ENCODE measurements around the gene ZSCAN18.

ZSCAN18 gene

DNA sequence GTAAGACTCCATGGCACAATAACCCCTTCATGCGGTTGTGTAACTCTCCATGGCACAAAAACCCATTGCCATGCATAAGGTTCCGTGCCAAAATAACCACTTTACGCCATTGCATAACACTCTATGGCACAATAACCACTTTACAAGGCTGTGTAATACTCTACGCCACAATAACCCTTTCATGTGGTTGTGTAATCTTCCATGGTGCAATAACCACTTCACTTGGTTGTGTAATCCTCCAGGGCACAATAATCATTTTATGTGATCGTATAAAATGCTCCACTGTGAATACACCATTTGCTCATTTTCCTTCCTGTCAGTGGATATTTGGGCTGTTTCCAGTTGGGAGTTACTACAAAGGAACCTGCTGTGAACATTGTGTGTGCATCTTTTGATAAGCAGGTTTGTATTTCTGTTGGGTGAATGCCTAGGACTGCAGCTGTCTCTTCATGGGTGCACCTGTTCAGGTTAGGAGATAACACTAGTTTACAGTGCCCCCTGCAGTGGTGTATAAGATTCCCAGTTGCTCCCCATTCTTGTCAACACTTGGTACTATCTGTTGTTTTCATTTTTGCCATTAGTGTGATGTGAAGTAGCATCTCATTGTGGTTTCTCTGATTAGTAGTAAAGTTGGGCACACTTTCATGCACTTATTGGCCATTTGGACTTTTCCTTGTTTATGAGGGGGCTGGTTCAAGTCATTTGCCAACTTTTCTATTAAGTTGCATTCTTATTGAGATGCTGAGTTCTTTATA, 21.1 kb upstream of the ZSCAN18 start:
- TF ChIP-seq, protein P1, sequence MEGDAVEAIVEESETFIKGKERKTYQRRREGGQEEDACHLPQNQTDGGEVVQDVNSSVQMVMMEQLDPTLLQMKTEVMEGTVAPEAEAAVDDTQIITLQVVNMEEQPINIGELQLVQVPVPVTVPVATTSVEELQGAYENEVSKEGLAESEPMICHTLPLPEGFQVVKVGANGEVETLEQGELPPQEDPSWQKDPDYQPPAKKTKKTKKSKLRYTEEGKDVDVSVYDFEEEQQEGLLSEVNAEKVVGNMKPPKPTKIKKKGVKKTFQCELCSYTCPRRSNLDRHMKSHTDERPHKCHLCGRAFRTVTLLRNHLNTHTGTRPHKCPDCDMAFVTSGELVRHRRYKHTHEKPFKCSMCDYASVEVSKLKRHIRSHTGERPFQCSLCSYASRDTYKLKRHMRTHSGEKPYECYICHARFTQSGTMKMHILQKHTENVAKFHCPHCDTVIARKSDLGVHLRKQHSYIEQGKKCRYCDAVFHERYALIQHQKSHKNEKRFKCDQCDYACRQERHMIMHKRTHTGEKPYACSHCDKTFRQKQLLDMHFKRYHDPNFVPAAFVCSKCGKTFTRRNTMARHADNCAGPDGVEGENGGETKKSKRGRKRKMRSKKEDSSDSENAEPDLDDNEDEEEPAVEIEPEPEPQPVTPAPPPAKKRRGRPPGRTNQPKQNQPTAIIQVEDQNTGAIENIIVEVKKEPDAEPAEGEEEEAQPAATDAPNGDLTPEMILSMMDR (IDR thresholded peaks at IDR 0.05; ENCODE audit: low read depth, low read length, missing control alignments): no peak
- no peak overlapping the region for H3K4me3 ChIP-seq (ENCODE audit: low read depth, low read length)
- no peak for DNase-seq (ENCODE audit: low read depth)
- in situ Hi-C loops (cut with HindIII; ENCODE audit: low sequenced_read_pairs): no loop called here

DNA sequence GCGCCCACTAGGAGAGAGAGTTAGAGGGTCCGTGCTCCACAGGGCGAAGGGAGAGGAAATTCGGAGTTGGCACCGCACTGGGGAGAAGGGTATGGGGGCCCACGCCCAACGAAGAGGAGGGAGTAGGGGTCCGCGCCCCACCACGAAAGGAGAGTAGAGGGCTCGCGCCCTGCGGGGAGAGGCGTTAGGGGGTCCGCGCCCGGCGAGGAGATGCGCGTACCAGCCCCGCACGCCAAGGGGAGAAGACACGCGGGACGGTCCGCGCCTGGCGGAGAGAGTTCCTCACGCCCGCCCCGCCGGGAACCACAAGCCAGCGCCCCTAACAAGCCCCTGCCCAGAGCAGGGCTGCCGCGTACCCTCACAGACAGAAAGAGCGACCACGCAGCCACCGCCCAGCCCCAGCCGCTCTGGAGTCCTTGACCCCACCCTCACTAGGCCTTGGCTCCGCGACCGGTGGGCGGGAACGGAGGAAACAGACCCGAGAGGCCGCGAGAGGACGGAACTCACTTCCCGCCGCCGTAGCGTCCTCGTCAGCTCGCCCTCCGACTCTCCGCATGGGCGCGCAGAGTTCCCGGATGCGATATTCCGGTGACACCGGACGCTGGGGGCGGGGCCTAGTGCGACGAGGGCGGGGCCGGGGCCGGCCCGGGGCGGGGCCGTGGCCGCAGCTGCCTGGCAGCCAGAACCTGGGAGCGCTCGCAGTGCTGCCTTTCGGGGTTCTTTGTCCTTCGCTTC, 20.0 kb upstream of the ZSCAN18 start:
- in situ Hi-C loops (cut with HindIII; ENCODE audit: low sequenced_read_pairs): no loop called here

DNA sequence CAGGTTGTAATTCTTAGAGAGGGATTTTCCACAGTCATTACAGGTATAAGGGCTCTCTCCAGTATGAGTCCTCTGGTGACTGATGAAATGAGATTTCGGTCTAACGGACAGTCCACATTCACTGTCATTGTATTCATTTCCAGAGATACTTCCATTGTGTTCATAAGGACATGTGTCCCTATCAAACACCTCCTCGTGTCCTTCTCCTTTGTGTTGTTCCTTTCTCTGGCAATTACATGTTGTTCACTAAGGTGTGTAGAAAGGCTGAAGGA, 10.5 kb upstream of the ZSCAN18 start:
- no peak overlapping the region for H3K4me3 ChIP-seq (ENCODE audit: low read depth, low read length)
- TF ChIP-seq, protein P1 (IDR thresholded peaks at IDR 0.05; ENCODE audit: low read depth, low read length, missing control alignments): no peak
- no peak for DNase-seq (ENCODE audit: low read depth)
- in situ Hi-C loops (cut with HindIII; ENCODE audit: low sequenced_read_pairs): no loop called here

More for the DNA sequence above, 20.0 kb upstream of the ZSCAN18 start:
- DNase-seq (ENCODE audit: low read depth): no peak
- TF ChIP-seq, protein P1 (IDR thresholded peaks at IDR 0.05; ENCODE audit: low read depth, low read length, missing control alignments): no peak
- no peak overlapping the region for H3K4me3 ChIP-seq (ENCODE audit: low read depth, low read length)

DNA sequence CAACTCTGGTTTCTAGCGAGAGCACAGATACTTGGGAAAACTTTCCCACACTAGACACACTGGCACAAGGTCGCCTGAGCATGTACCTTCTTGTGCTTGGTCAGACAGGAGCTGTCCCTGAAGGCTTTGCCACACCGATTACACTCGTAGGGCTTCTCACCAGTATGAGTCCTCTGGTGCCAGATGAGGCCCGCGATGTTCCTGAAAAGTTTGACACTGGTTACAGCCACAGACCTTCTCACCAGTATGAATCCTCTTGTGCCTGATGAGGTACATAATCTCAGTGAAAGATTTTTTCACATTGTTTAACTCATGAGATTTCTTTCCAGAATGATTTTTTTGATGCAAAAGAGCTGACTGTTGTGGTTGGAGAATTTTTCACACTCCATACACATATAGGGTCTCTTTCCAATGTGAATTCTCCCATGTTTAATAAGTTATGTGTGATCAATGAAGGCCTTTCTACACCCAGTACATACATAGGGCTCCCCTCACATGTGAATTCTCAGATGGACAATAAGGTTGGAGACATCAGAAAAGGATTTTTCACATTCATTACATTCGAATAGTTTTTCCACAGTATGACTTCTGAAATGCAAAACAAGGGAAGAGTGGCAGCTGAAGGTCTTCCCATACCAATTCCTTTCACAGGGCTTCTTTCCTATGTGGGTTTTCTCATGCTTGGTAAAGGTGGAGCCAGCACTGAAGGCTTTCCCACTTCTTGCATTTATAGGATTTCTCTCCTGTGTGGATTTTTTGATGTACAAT, 9.9 kb upstream of the ZSCAN18 start:
- H3K4me3 ChIP-seq (ENCODE audit: low read depth, low read length): no peak overlapping the region
- in situ Hi-C loops (cut with HindIII; ENCODE audit: low sequenced_read_pairs): no loop called here
- TF ChIP-seq, protein P1 (IDR thresholded peaks at IDR 0.05; ENCODE audit: low read depth, low read length, missing control alignments): no peak
- DNase-seq (ENCODE audit: low read depth): no peak

DNA sequence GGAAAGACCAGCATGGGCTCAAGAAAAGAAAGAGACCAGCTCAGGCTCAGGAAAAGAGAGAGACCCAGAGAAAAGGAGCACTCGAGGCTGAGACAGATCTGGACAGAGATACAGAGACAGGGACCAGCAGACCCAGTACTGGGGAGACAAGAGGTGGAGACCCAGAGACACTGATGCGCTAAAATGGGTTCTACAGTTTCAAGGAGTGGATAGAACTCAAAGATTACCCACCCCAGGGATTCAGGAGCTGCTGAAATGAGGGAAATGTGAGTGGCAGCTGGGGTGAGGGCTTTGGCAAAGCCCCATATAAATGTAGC, 609 bp upstream of the ZSCAN18 start:
- in situ Hi-C loops (cut with HindIII; ENCODE audit: low sequenced_read_pairs): no loop called here
- TF ChIP-seq, protein P1 (IDR thresholded peaks at IDR 0.05; ENCODE audit: low read depth, low read length, missing control alignments): no peak
- DNase-seq (ENCODE audit: low read depth): no peak
- H3K4me3 ChIP-seq (ENCODE audit: low read depth, low read length): peak overlapping the region; percentile 96

DNA sequence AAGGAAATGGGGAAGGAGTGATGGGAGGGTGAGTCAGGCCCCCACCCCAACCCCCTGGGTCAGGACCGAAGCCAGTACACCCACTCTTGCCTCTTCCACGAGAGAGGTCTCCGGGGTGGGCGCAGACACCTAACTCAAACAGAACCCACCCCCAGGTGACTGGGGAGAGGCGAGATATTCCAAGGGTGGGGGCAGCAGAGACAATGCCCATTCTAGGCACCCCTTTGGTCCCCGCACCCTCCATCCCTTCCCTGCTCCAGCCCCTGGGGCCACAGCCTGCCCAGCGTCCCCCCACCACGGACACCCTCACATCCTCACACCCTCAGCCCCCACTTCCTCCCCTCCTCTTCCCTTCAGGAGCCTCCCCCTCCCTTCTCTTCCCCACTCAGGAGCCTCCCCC, 682 bp downstream of the ZSCAN18 start:
- no peak for DNase-seq (ENCODE audit: low read depth)
- in situ Hi-C loops (cut with HindIII; ENCODE audit: low sequenced_read_pairs): no loop called here
- peak overlapping the region; percentile 96 for H3K4me3 ChIP-seq (ENCODE audit: low read depth, low read length)
- TF ChIP-seq, protein P1 (IDR thresholded peaks at IDR 0.05; ENCODE audit: low read depth, low read length, missing control alignments): no peak

All from astrocyte of the cerebellum (primary cell).